Sigmoid colon (tissue), 7 donors: ENCODE data around the gene SELENON. TPM values are rescaled to one million over a fixed set of nuclear protein-coding genes. Genes with fewer than 3 reads are reported as not detected.

Experiments used
- DNase-seq: peaks from one replicate; pipeline ENCODE4 v3.0.0-alpha.2; 2019
- H3K27ac ChIP-seq, 4 donors: fragments of 200-600 bp; sonication (generic); one replicate each; pipeline ENCODE4 v1.5.1; 2016 to 2019; ENCODE audit warnings: mild to moderate bottlenecking in 1 of 4
- H3K27me3 ChIP-seq, 3 donors: fragments of 200-600 bp; sonication (generic); one replicate each; pipeline ENCODE4 v1.5.1; 2019; ENCODE audit warnings: mild to moderate bottlenecking in 1 of 3
- H3K36me3 ChIP-seq, 4 donors: fragments of 200-600 bp; sonication (generic); one replicate each; pipeline ENCODE4 v1.5.1; 2016 to 2019
- H3K4me1 ChIP-seq, 4 donors: fragments of 200-600 bp; sonication (generic); one replicate each; pipeline ENCODE4 v1.5.1; 2017 to 2019
- H3K4me3 ChIP-seq, 4 donors: fragments of 200-600 bp; sonication (generic); one replicate each; pipeline ENCODE4 v1.5.1; 2017 to 2019; ENCODE audit warnings: mild to moderate bottlenecking in 2 of 4, moderate library complexity in 1 of 4
- H3K9me3 ChIP-seq, 4 donors: fragments of 200-600 bp in 3 of 4; sonication (generic) in 3 of 4; one replicate each; pipeline versions ENCODE4 v1.5.1 to v1.6.1; 2013 to 2019
- CTCF ChIP-seq, 4 experiments: fragments of 450-650 bp in 3 of 4; fragments of 200-600 bp in 1 of 4; IDR thresholded peaks; one replicate each; pipeline ENCODE4 v1.5.1; 2016 to 2019; ENCODE audit warnings: antibody characterized with exemption in 4 of 4, mild to moderate bottlenecking in 3 of 4, moderate library complexity in 2 of 4
- EP300 ChIP-seq, 4 donors: sonication (generic); formaldehyde crosslinking; IDR thresholded peaks; one replicate each; pipeline ENCODE4 v1.6.1; 2017; ENCODE audit warnings: antibody characterized with exemption in 4 of 4
- POLR2A ChIP-seq, 2 donors: fragments of 450-650 bp; IDR thresholded peaks; one replicate each; pipeline ENCODE4 v1.6.1; 2016; ENCODE audit warnings: antibody characterized with exemption in 2 of 2, mild to moderate bottlenecking in 2 of 2, moderate library complexity in 2 of 2
- POLR2AphosphoS5 ChIP-seq, 4 donors: sonication (generic); formaldehyde crosslinking; IDR thresholded peaks; one replicate each; pipeline ENCODE4 v1.6.1; 2017; ENCODE audit warnings: antibody characterized with exemption in 4 of 4
- WGBS, 2 donors: extraction: QIAGEN DNeasy Blood & Tissue Kit; methylation state at CpG; one replicate each; pipeline ENCODE4 v1.1.7; 2013; 5-methylcytosine and 5-hydroxymethylcytosine counted together
- intact Hi-C: fragments of 100-400 bp; cut with DNase I; formaldehyde crosslinking; loops from one replicate; pipeline ENCODE4 v1.15.1; 2023
- polyA plus RNA-seq, 3 donors: library from polyadenylated mRNA; stranded (reverse); fragments of 200-250 nt; gene quantifications; one replicate each; pipeline ENCODE4 v1.2.3, GENCODE V29; 2013
- total RNA-seq, 4 donors: library from RNA; depleted of rRNA; stranded (reverse); fragments of >200 nt; gene quantifications; one replicate each; pipeline ENCODE4 v1.1.0, GENCODE V29; 2016
- donor health status: healthy with polysubstance abuse.
- donor health status: Bipolar disorder and iron deficiency.
- donor health status: healthy.

Gene SELENON
- total and polyA plus RNA-seq, 7 donors: 4.6 to 37.4 (median 15.7) TPM

- WGBS, 2 donors: 70 to 73% methylated on average over 22 of the region's 22 CpGs
- no peak for DNase-seq
- no peak overlapping the region for H3K4me3 ChIP-seq
- H3K27me3 ChIP-seq: no peaks in the 10 kb centered on the region
- no peaks in the 10 kb centered on the region for H3K36me3 ChIP-seq
- no peak for TF ChIP-seq POLR2AphosphoS5 (IDR thresholded peaks at IDR 0.05)
- TF ChIP-seq CTCF (IDR thresholded peaks at IDR 0.05): no peak
- TF ChIP-seq POLR2A (IDR thresholded peaks at IDR 0.05): no peak
- no peak for TF ChIP-seq EP300 (IDR thresholded peaks at IDR 0.05)
- peak overlapping the region in 2 of 4 donors; percentile 40 for H3K27ac ChIP-seq
- H3K9me3 ChIP-seq: no peaks in the 10 kb centered on the region
- peaks cover 0 to 33% (median 20%) of the 10 kb centered on the region in 4 donors for H3K4me1 ChIP-seq
- intact Hi-C loops: loop anchor here (1.0 to 5.0 kb wide), 2 partner anchors 94 to 186 kb away; no protein-coding TSS in a partner anchor
Observed at GRCh38 chr1:25795946-25796810, 3.8 kb upstream of the SELENON start.

GRCh38 chr1:25796811-25797458 lies 3.1 kb upstream of the SELENON start:
- peak overlapping the region in 2 of 4 donors; percentile 40 for H3K27ac ChIP-seq
- TF ChIP-seq EP300 (IDR thresholded peaks at IDR 0.05) (no peak), POLR2AphosphoS5 (IDR thresholded peaks at IDR 0.05) (peak in 1 of 4 donors; percentile 11), POLR2A (IDR thresholded peaks at IDR 0.05) (no peak), CTCF (IDR thresholded peaks at IDR 0.05) (peak; percentile 71 to 84 (median 84))

GRCh38 chr1:25797939-25798338 lies 2.1 kb upstream of the SELENON start:
- Histone ChIP-seq H3K36me3 (no peaks in the 10 kb centered on the region), H3K4me1 (peaks cover 0 to 51% (median 36%) of the 10 kb centered on the region in 4 donors), H3K4me3 (no peak overlapping the region), H3K27ac (peak overlapping the region in 1 of 4 donors; percentile 92), H3K9me3 (no peaks in the 10 kb centered on the region), H3K27me3 (no peaks in the 10 kb centered on the region)
- TF ChIP-seq EP300 (IDR thresholded peaks at IDR 0.05) (no peak), CTCF (IDR thresholded peaks at IDR 0.05) (peak in 2 of 4 experiments; percentile 27 to 33), POLR2AphosphoS5 (IDR thresholded peaks at IDR 0.05) (no peak)
- intact Hi-C loops: loop anchor here (2.0 to 5.0 kb wide), 2 partner anchors 53 to 96 kb away; no protein-coding TSS in a partner anchor
- DNase-seq: no peak
- WGBS, 2 donors: 60 to 84% methylated on average over 8 of the region's 8 CpGs

More at GRCh38 chr1:25796811-25797458, 3.1 kb upstream of the SELENON start:
- peak; percentile 90 for DNase-seq
- Histone ChIP-seq H3K4me1 (peaks cover 0 to 41% (median 26%) of the 10 kb centered on the region in 4 donors), H3K27me3 (no peaks in the 10 kb centered on the region), H3K36me3 (no peaks in the 10 kb centered on the region), H3K4me3 (no peak overlapping the region), H3K9me3 (no peaks in the 10 kb centered on the region)
- intact Hi-C loops: loop anchor here (1.0 to 5.0 kb wide), 2 partner anchors 95 to 187 kb away; no protein-coding TSS in a partner anchor
- WGBS, 2 donors: 7 to 8% methylated on average over 19 of the region's 19 CpGs

- Histone ChIP-seq H3K4me1 (peaks cover 0 to 60% (median 39%) of the 10 kb centered on the region in 4 donors), H3K27ac (peak overlapping the region; percentile 81 to 92 (median 88)), H3K27me3 (no peaks in the 10 kb centered on the region), H3K4me3 (no peak overlapping the region), H3K9me3 (no peaks in the 10 kb centered on the region), H3K36me3 (no peaks in the 10 kb centered on the region)
- 68 to 83% methylated on average over 8 of the region's 8 CpGs for WGBS, 2 donors
- intact Hi-C loops: loop anchor here (2.0 to 5.0 kb wide), 2 partner anchors 54 to 97 kb away; no protein-coding TSS in a partner anchor
- no peak for DNase-seq
- TF ChIP-seq CTCF (IDR thresholded peaks at IDR 0.05) (no peak), EP300 (IDR thresholded peaks at IDR 0.05) (no peak), POLR2A (IDR thresholded peaks at IDR 0.05) (no peak), POLR2AphosphoS5 (IDR thresholded peaks at IDR 0.05) (no peak)
Observed at GRCh38 chr1:25798666-25799351, 1.2 kb upstream of the SELENON start.
